HG03064 (cell line): ENCODE results near the gene EEF1A2.

Experiments
- ATAC-seq: cut with Tn5 transposase; IDR thresholded peaks from one replicate; pipeline ENCODE4 v1.9.1; 2021; ENCODE audit warnings: low read depth; ENCODE audit not compliant: unreplicated experiment

EEF1A2 gene

GRCh38 chr20:63471981-63472831 is 26.7 kb downstream of the EEF1A2 start, which contains the start of gene KCNQ2:
Gene KCNQ2, minus strand, starts transcription at chr20:63472655. Its CDS starts 192 bp downstream, at chr20:63472463.
- no peak for ATAC-seq

GRCh38 chr20:63471717-63471980 is 27.2 kb downstream of the EEF1A2 start:
- no peak for ATAC-seq

- no peak for ATAC-seq
Measured at GRCh38 chr20:63471002-63471716, 27.7 kb downstream of the EEF1A2 start.

- no peak for ATAC-seq
Measured at GRCh38 chr20:63470410-63470809, 28.5 kb downstream of the EEF1A2 start.

- ATAC-seq, result no peak
Measured at GRCh38 chr20:63469713-63470101, 29.2 kb downstream of the EEF1A2 start.

GRCh38 chr20:63469019-63469712 is 29.7 kb downstream of the EEF1A2 start:
- ATAC-seq, result no peak

- ATAC-seq, result no peak
Measured at GRCh38 chr20:63468421-63468820, 30.5 kb downstream of the EEF1A2 start.

GRCh38 chr20:63467294-63468083 is 31.4 kb downstream of the EEF1A2 start:
- ATAC-seq, result no peak

GRCh38 chr20:63466861-63467260 is 32.0 kb downstream of the EEF1A2 start:
- ATAC-seq, result no peak

- ATAC-seq, result no peak
Measured at GRCh38 chr20:63466250-63466825, 32.5 kb downstream of the EEF1A2 start.

GRCh38 chr20:63465380-63466249 is 33.3 kb downstream of the EEF1A2 start:
- no peak for ATAC-seq

GRCh38 chr20:63464289-63464635 is 34.6 kb downstream of the EEF1A2 start:
- no peak for ATAC-seq

GRCh38 chr20:63463400-63464288 is 35.2 kb downstream of the EEF1A2 start:
- ATAC-seq, result no peak

GRCh38 chr20:63462244-63462643 is 36.6 kb downstream of the EEF1A2 start:
- ATAC-seq, result no peak

- ATAC-seq, result no peak
Measured at GRCh38 chr20:63461104-63461763, 37.6 kb downstream of the EEF1A2 start.

GRCh38 chr20:63459070-63459380 is 39.9 kb downstream of the EEF1A2 start:
- ATAC-seq, result no peak

- no peak for ATAC-seq
Measured at GRCh38 chr20:63458170-63459069, 40.5 kb downstream of the EEF1A2 start.
